Right lobe of liver (tissue), 6 donors: ENCODE results near the gene ISYNA1. TPM values are rescaled to one million over a fixed set of nuclear protein-coding genes. Genes with fewer than 3 reads are reported as not detected.

Experiments used
- ATAC-seq, 4 donors: fragments of 200-7000 bp; cut with Tn5 transposase; one replicate each; pipeline ENCODE4 v1.9.1; 2020; ENCODE audit warnings: mild to moderate bottlenecking in 4 of 4, moderate library complexity in 4 of 4
- DNase-seq, 3 donors: peaks; one replicate each; pipeline ENCODE4 v3.0.0-alpha.2; 2020
- H3K27ac ChIP-seq, 3 donors: fragments of 200-600 bp; one replicate each; pipeline ENCODE4 v1.8.0; 2022
- H3K27me3 ChIP-seq, 2 donors: fragments of 200-600 bp; one replicate each; pipeline ENCODE4 v1.8.0; 2022
- H3K36me3 ChIP-seq, 4 donors: fragments of 200-600 bp; sonication (generic) in 1 of 4; one replicate each; pipeline versions ENCODE4 v1.5.1 to v1.8.0; 2017 to 2022; ENCODE audit warnings: control low read depth in 1 of 4
- H3K4me1 ChIP-seq, 4 donors: fragments of 200-600 bp; sonication (generic) in 1 of 4; one replicate each; pipeline versions ENCODE4 v1.5.1 to v1.8.0; 2017 to 2022; ENCODE audit warnings: control low read depth in 1 of 4
- H3K4me3 ChIP-seq, 3 donors: fragments of 200-600 bp; one replicate each; pipeline ENCODE4 v1.8.0; 2022
- H3K9me3 ChIP-seq, 4 donors: fragments of 200-600 bp; sonication (generic) in 1 of 4; one replicate each; pipeline versions ENCODE4 v1.5.1 to v1.8.0; 2017 to 2022; ENCODE audit warnings: control low read depth in 1 of 4
- POLR2A ChIP-seq: fragments of 450-650 bp; IDR thresholded peaks from one replicate; pipeline ENCODE4 v1.6.1; 2017; ENCODE audit warnings: antibody characterized with exemption, mild to moderate bottlenecking
- WGBS: methylation state at CpG from one replicate; pipeline ENCODE4 v1.1.6; 2018; ENCODE audit warnings: low coverage, low lambda C conversion rate; ENCODE audit not compliant: insufficient coverage; ENCODE audit errors: missing lambda C conversion rate; 5-methylcytosine and 5-hydroxymethylcytosine counted together
- intact Hi-C, 2 donors: fragments of 100-400 bp; cut with DNase I; formaldehyde crosslinking; loops; one replicate each; pipeline versions ENCODE4 v1.11.2 to v1.14.1; 2022
- total RNA-seq, 6 experiments: library from RNA; depleted of rRNA in 2 of 6; stranded (reverse); fragments of >200 nt in 2 of 6; fragmentation: NEBNext Ultra II Directional in 3 of 6; extraction: Animal tissue kit (Norgen Biotek cat#: 25700) in 3 of 6; gene quantifications; one replicate each; pipeline versions ENCODE4 v1.1.0 to v1.2.4, GENCODE V29; 2016 to 2023
- TF ChIP-seq, protein P1 (sequence below), 4 donors: fragments of 200-600 bp in 3 of 4; fragments of 450-650 bp in 1 of 4; IDR thresholded peaks; one replicate each; pipeline versions ENCODE4 v1.5.1 to v1.8.0; 2016 to 2022; ENCODE audit warnings: antibody characterized with exemption in 4 of 4, mild to moderate bottlenecking in 2 of 4
- donor health status: DM: no; HTN: yes; CAD: no.
- donor health status: DM: no; HTN: no; CAD: no.
- donor health status: DM: no; HTN: no; CAD: no.
- donor health status: DM: no; HTN: yes; CAD: no.
- donor health status: DM: no; HTN: yes; CAD: no.

Gene ISYNA1
- total RNA-seq, 6 experiments from 2014 or later = 6.5 to 8.3 (median 7.8) TPM

DNA sequence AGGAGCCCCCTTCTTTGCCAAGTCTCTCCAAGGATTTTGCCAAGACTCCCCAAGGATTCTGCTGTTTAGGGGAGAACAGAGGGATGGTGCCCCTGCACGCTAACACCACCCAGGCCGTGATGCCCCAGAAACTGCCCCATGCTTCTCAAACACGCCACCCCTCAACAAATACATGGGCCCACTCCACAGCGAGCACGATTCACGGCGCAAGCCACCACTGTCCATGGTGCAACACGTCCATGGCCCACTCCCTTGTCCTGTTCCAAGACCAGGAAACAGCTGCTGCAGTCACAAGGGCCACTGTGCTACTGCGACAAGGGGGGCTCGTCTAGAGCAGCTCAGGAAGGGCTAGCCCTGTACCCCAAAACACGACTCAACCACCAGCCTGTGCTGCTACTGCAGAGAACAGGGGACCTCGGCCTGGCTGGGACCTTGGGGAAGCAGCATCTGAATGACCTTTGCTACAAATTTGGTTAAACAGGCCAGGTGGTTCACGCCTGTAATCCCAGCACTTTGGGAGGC is 36.5 kb upstream of the ISYNA1 start:
- H3K4me1 ChIP-seq = peaks cover 0 to 42% (median 21%) of the 10 kb centered on the region in 4 donors
- H3K4me3 ChIP-seq = no peak overlapping the region
- intact Hi-C loops = loop anchor here in 1 of 2 donors (10.0 kb wide), 1 partner anchor 90 kb away; no protein-coding TSS in a partner anchor
- H3K36me3 ChIP-seq = no peaks in the 10 kb centered on the region
- no peak for TF ChIP-seq POLR2A
- H3K27me3 ChIP-seq = no peaks in the 10 kb centered on the region
- no peak for DNase-seq
- 76% methylated on average over 5 of the region's 13 CpGs for WGBS
- no peaks in the 10 kb centered on the region for H3K9me3 ChIP-seq
- ATAC-seq = no peak
- peak overlapping the region in 1 of 3 donors; percentile 2 for H3K27ac ChIP-seq

DNA sequence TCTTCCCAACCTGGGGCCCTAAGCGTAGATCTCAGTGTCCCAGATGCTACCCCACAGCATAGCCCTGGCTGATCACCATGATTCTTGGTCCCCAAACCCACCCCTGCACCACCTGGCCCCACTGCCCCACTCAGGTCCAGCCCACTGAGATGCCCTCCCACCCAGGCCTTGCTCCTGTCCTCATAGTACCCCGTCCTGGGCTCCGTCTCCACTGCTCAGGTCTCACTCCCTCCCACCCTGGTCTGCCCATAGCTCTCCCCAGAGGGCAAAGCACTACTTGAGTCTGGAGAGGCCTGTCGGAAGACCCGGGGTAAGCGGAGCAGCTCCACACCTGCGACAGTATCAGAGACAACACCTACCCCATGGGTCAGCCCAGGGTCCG is 35.8 kb upstream of the ISYNA1 start:
- 100% methylated on average over 2 of the region's 8 CpGs for WGBS
- no peak for ATAC-seq
- H3K9me3 ChIP-seq = no peaks in the 10 kb centered on the region
- H3K27me3 ChIP-seq = no peaks in the 10 kb centered on the region
- TF ChIP-seq, protein P1, sequence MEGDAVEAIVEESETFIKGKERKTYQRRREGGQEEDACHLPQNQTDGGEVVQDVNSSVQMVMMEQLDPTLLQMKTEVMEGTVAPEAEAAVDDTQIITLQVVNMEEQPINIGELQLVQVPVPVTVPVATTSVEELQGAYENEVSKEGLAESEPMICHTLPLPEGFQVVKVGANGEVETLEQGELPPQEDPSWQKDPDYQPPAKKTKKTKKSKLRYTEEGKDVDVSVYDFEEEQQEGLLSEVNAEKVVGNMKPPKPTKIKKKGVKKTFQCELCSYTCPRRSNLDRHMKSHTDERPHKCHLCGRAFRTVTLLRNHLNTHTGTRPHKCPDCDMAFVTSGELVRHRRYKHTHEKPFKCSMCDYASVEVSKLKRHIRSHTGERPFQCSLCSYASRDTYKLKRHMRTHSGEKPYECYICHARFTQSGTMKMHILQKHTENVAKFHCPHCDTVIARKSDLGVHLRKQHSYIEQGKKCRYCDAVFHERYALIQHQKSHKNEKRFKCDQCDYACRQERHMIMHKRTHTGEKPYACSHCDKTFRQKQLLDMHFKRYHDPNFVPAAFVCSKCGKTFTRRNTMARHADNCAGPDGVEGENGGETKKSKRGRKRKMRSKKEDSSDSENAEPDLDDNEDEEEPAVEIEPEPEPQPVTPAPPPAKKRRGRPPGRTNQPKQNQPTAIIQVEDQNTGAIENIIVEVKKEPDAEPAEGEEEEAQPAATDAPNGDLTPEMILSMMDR (IDR thresholded peaks at IDR 0.05) = no peak
- TF ChIP-seq POLR2A = no peak
- DNase-seq = no peak
- intact Hi-C loops = loop anchor here in 1 of 2 donors (10.0 kb wide), 1 partner anchor 91 kb away; no protein-coding TSS in a partner anchor
- H3K27ac ChIP-seq = peak overlapping the region in 1 of 3 donors; percentile 2
- H3K4me1 ChIP-seq = peaks cover 0 to 42% (median 20%) of the 10 kb centered on the region in 4 donors
- no peaks in the 10 kb centered on the region for H3K36me3 ChIP-seq
- H3K4me3 ChIP-seq = no peak overlapping the region

DNA sequence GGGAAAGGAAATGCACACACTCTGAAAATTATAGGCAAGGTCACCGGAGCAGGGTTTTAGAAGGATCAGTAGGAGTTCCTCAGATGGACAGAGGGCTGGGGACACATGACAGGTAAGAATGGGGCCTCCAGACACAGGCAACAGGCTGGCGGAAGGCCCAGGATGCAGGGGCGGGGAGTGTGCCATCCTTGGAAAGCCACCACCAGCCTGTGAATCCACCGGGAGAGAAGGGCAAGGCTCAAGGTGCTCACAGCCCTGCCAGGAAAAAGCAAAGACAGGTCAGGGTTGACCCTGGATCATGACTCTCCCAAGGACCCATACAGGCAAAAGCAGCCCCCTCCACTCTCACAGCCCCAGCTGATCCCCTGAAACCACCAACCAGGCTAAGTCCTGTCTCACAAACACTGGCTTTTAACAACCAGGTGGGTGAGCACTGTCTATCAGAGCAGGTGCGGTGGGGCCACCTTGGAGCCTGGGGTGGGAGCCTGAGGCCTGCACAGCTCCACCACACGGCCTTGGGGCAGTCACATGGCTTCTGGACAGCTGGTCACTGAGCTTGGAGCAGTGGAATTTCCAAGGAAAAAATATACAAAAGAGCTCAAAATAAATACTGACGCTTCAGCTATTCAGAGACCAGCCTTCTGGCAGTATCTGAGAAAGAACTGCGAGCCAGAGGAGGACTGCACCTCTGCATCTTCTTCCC is 35.2 kb upstream of the ISYNA1 start:
- H3K9me3 ChIP-seq = no peaks in the 10 kb centered on the region
- 29% methylated on average over 2 of the region's 8 CpGs for WGBS
- intact Hi-C loops = loop anchor here in 1 of 2 donors (10.0 kb wide), 1 partner anchor 92 kb away; no protein-coding TSS in a partner anchor
- DNase-seq (peak in 1 of 3 donors; percentile 19), ATAC-seq (no peak)
- peak overlapping the region in 1 of 3 donors; percentile 28 for H3K27ac ChIP-seq
- no peaks in the 10 kb centered on the region for H3K36me3 ChIP-seq
- no peaks in the 10 kb centered on the region for H3K27me3 ChIP-seq
- TF ChIP-seq POLR2A = no peak
- TF ChIP-seq, protein P1 (IDR thresholded peaks at IDR 0.05) = no peak
- H3K4me3 ChIP-seq = no peak overlapping the region
- peaks cover 0 to 42% (median 19%) of the 10 kb centered on the region in 4 donors for H3K4me1 ChIP-seq

DNA sequence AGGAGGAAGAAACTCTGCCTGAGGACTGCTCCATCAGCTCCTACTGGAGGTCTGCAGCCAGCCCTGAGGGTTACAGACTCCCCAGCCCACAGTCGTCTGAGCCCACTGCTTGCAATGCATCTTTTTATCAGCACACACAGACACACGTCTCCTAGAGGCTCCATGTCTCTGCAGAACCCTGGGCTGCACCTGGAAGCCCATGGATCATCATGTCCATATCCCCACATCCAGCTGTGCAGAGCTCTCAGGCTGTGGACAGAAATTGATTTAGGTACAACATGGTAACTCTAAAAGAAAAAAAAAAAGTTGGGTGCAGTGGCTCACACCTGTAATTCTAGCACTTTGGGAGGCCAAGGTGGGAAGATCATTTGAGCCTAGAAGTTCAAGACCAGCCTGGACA is 32.9 kb upstream of the ISYNA1 start:
- intact Hi-C loops = loop anchor here in 1 of 2 donors (10.0 kb wide), 1 partner anchor 94 kb away; no protein-coding TSS in a partner anchor
- 60% methylated on average over 1 of the region's 2 CpGs for WGBS
- H3K4me1 ChIP-seq = peaks cover 0 to 45% (median 21%) of the 10 kb centered on the region in 4 donors

More for the DNA sequence above, 32.9 kb upstream of the ISYNA1 start:
- Histone ChIP-seq H3K9me3 (no peaks in the 10 kb centered on the region), H3K4me3 (no peak overlapping the region), H3K27ac (peak overlapping the region in 1 of 3 donors; percentile 67), H3K27me3 (no peaks in the 10 kb centered on the region), H3K36me3 (no peaks in the 10 kb centered on the region)
- DNase-seq (no peak), ATAC-seq (no peak)
- no peak for TF ChIP-seq POLR2A
- TF ChIP-seq, protein P1 (IDR thresholded peaks at IDR 0.05) = no peak
